Keratinocyte (primary cell): ENCODE results near the gene OLFML3. TPM values are rescaled to one million over a fixed set of nuclear protein-coding genes. Genes with fewer than 3 reads are reported as not detected.

Source experiments
- DNase-seq: peaks from one replicate; pipeline ENCODE4 v3.0.0-alpha.2; 2011; ENCODE audit warnings: low read depth, missing footprints, low spot score
- FAIRE-seq: peaks from 2 replicates; lab custom pipeline; 2011; peaks lifted over from hg19 to GRCh38; lab: Jason Lieb, UNC
- H2AFZ ChIP-seq: 2 replicates; pipeline ENCODE4 v1.6.0; 2012; ENCODE audit warnings: low read length, control low read depth, inconsistent platforms; ENCODE audit not compliant: control insufficient read depth
- H3K27ac ChIP-seq: 2 replicates; pipeline ENCODE4 v1.5.1; 2011; ENCODE audit warnings: low read length; ENCODE audit not compliant: control insufficient read depth, insufficient read depth
- H3K27me3 ChIP-seq: 3 replicates; pipeline ENCODE4 v1.6.0; 2011; ENCODE audit warnings: low read length; ENCODE audit not compliant: control insufficient read depth, insufficient read depth; ENCODE audit errors: extremely low read depth
- H3K36me3 ChIP-seq, 2 experiments: 2 replicates in 1 of 2; 3 replicates in 1 of 2; pipeline ENCODE4 v1.5.1; 2011; ENCODE audit warnings: low read length in 2 of 2, mild to moderate bottlenecking in 1 of 2; ENCODE audit not compliant: control insufficient read depth in 2 of 2, insufficient read depth in 2 of 2; ENCODE audit errors: extremely low read depth in 1 of 2
- H3K4me1 ChIP-seq: 3 replicates; pipeline ENCODE4 v1.5.1; 2011; ENCODE audit warnings: low read length; ENCODE audit not compliant: control insufficient read depth, insufficient read depth; ENCODE audit errors: extremely low read depth
- H3K4me2 ChIP-seq: 3 replicates; pipeline ENCODE4 v1.6.0; 2011; ENCODE audit warnings: low read depth, low read length; ENCODE audit not compliant: control insufficient read depth, insufficient read depth; ENCODE audit errors: extremely low read depth
- H3K4me3 ChIP-seq, 3 experiments: fragments of 200-600 bp in 1 of 3; sonication (generic) in 1 of 3; 2 replicates in 2 of 3; 3 replicates in 1 of 3; pipeline ENCODE4 v1.5.1; 2011 to 2016; ENCODE audit warnings: low read length in 3 of 3, mild to moderate bottlenecking in 3 of 3, control low read depth in 2 of 3, inconsistent platforms in 1 of 3, low read depth in 1 of 3, mixed read lengths in 1 of 3, mixed run types in 1 of 3, moderate library complexity in 1 of 3; ENCODE audit not compliant: control insufficient read depth in 2 of 3, insufficient read depth in 2 of 3; ENCODE audit errors: extremely low read depth in 1 of 3
- H3K79me2 ChIP-seq: 2 replicates; pipeline ENCODE4 v1.6.0; 2012; ENCODE audit warnings: low read length; ENCODE audit not compliant: control insufficient read depth, insufficient read depth
- H3K9ac ChIP-seq: 3 replicates; pipeline ENCODE4 v1.6.0; 2011; ENCODE audit warnings: low read length; ENCODE audit not compliant: control insufficient read depth, insufficient read depth; ENCODE audit errors: extremely low read depth
- H3K9me1 ChIP-seq: 3 replicates; pipeline ENCODE4 v1.6.0; 2011; ENCODE audit warnings: low read length; ENCODE audit not compliant: control insufficient read depth, insufficient read depth; ENCODE audit errors: extremely low read depth
- H3K9me3 ChIP-seq: 2 replicates; pipeline ENCODE4 v1.5.1; 2012; ENCODE audit warnings: low read depth, low read length; ENCODE audit not compliant: control insufficient read depth
- H4K20me1 ChIP-seq: 3 replicates; pipeline ENCODE4 v1.6.0; 2011; ENCODE audit warnings: low read length; ENCODE audit not compliant: control insufficient read depth, insufficient read depth; ENCODE audit errors: extremely low read depth
- EZH2 ChIP-seq: IDR thresholded peaks from one replicate; pipeline ENCODE4 v1.6.1; 2012; ENCODE audit warnings: inconsistent platforms, mild to moderate bottlenecking, low read length, moderate library complexity
- dilution Hi-C: fragments of 300-500 bp; cut with MboI; formaldehyde crosslinking; loops from one replicate; pipeline ENCODE4 v1.7.0; 2020; ENCODE audit warnings: low sequenced_read_pairs; ENCODE audit not compliant: extremely low pct_ligation_motif_present
- polyA plus RNA-seq, 5 experiments: library from polyadenylated mRNA; depleted of rRNA in 3 of 5; stranded (reverse) in 3 of 5; stranded (forward) in 1 of 5; unstranded in 1 of 5; fragments of >200 nt; gene quantifications; 1 replicate in 1 of 5; 2 replicates in 3 of 5; 3 replicates in 1 of 5; pipeline versions ENCODE4 v1.2.1 to v1.2.3, GENCODE V29; 2011 to 2012; ENCODE audit warnings: missing spikeins in 2 of 5, low read depth in 1 of 5, low replicate concordance in 1 of 5
- TF ChIP-seq, protein P1 (sequence below), 3 experiments: IDR thresholded peaks in 1 of 3; conservative IDR thresholded peaks in 1 of 3; optimal IDR thresholded peaks in 1 of 3; 2 replicates in 2 of 3; 3 replicates in 1 of 3; pipeline versions ENCODE3 to v1.5.1; 2011; ENCODE audit warnings: low read length in 3 of 3, mild to moderate bottlenecking in 3 of 3, moderate library complexity in 2 of 3, control low read depth in 1 of 3, inconsistent platforms in 1 of 3; ENCODE audit not compliant: insufficient read depth in 2 of 3; ENCODE audit errors: extremely low read depth in 1 of 3

Gene OLFML3
- polyA plus RNA-seq, 1 donor (not counting 4 experiments of a cell fraction or from before 2014, with no cell fraction given) = 4.4 TPM

- Histone ChIP-seq H2AFZ (no peak overlapping the region), H3K27ac (no peak overlapping the region), H3K9me1 (no peaks in the 10 kb centered on the region), H3K9me3 (no peaks in the 10 kb centered on the region), H4K20me1 (no peaks in the 10 kb centered on the region), H3K4me2 (no peak overlapping the region), H3K36me3 (peaks cover 2 to 4% of the 10 kb centered on the region in 2 experiments), H3K4me1 (no peaks in the 10 kb centered on the region), H3K4me3 (no peak overlapping the region), H3K79me2 (peaks cover 21% of the 10 kb centered on the region), H3K9ac (no peak overlapping the region), H3K27me3 (no peaks in the 10 kb centered on the region)
- DNase-seq (no peak), FAIRE-seq (no peak)
- no peak for TF ChIP-seq EZH2
- TF ChIP-seq, protein P1, sequence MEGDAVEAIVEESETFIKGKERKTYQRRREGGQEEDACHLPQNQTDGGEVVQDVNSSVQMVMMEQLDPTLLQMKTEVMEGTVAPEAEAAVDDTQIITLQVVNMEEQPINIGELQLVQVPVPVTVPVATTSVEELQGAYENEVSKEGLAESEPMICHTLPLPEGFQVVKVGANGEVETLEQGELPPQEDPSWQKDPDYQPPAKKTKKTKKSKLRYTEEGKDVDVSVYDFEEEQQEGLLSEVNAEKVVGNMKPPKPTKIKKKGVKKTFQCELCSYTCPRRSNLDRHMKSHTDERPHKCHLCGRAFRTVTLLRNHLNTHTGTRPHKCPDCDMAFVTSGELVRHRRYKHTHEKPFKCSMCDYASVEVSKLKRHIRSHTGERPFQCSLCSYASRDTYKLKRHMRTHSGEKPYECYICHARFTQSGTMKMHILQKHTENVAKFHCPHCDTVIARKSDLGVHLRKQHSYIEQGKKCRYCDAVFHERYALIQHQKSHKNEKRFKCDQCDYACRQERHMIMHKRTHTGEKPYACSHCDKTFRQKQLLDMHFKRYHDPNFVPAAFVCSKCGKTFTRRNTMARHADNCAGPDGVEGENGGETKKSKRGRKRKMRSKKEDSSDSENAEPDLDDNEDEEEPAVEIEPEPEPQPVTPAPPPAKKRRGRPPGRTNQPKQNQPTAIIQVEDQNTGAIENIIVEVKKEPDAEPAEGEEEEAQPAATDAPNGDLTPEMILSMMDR (optimal IDR thresholded peaks at IDR 0.05 in 1 of 3, IDR thresholded peaks at IDR 0.05 in 1 of 3, conservative IDR thresholded peaks at IDR 0.05 in 1 of 3; ENCODE audit: extremely low read depth in 1 of 3, insufficient read depth in 2 of 3, low read length in 3 of 3) = no peak
- dilution Hi-C loops = no loop called here
Observed at GRCh38 chr1:113951719-113952118, 27.6 kb upstream of the OLFML3 start.

DNA sequence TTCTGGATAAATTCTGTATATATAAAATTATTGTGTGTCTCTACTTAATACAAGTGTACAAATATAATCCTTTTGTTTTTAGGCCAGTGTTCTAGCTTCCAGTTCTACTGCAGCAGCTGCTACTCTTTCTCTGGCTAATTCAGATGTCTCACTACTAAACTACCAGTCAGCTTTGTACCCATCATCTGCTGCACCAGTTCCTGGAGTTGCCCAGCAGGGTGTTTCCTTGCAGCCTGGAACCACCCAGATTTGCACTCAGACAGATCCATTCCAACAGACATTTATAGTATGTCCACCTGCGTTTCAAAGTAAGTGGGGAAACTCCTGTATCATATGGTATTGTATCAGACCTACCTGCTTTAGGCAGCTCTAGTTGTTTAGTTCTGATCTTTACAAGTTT lies 21.3 kb upstream of the OLFML3 start:
- Histone ChIP-seq H3K9me3 (no peaks in the 10 kb centered on the region), H4K20me1 (no peaks in the 10 kb centered on the region), H3K9me1 (no peaks in the 10 kb centered on the region), H3K27ac (no peak overlapping the region), H3K4me2 (no peak overlapping the region), H3K9ac (no peak overlapping the region), H3K79me2 (no peaks in the 10 kb centered on the region), H2AFZ (no peak overlapping the region), H3K4me3 (no peak overlapping the region), H3K27me3 (no peaks in the 10 kb centered on the region), H3K36me3 (peaks cover 11 to 12% of the 10 kb centered on the region in 2 experiments), H3K4me1 (no peaks in the 10 kb centered on the region)
- TF ChIP-seq, protein P1 (optimal IDR thresholded peaks at IDR 0.05 in 1 of 3, IDR thresholded peaks at IDR 0.05 in 1 of 3, conservative IDR thresholded peaks at IDR 0.05 in 1 of 3; ENCODE audit: extremely low read depth in 1 of 3, insufficient read depth in 2 of 3, low read length in 3 of 3) = no peak
- no peak for TF ChIP-seq EZH2
- dilution Hi-C loops = no loop called here
- no peak for FAIRE-seq
- DNase-seq = no peak
